MM.1S (cell line): Measurements from ENCODE around the gene MFAP3L.

Experiments used
- EZH2 ChIP-seq: fragments of 300-600 bp; sonication (generic); optimal IDR thresholded peaks from 2 replicates; pipeline ENCODE3; 2017; ENCODE audit warnings: low read depth, mild to moderate bottlenecking, antibody characterized with exemption, low read length, mixed read lengths
- EZH2phosphoT487 ChIP-seq: fragments of 300-600 bp; sonication (generic); IDR thresholded peaks from 2 replicates; pipeline ENCODE4 v1.6.1; 2018; ENCODE audit warnings: antibody characterized with exemption, low read length
- TF ChIP-seq, protein P1 (sequence below): fragments of 300-600 bp; sonication (generic); IDR thresholded peaks from 2 replicates; pipeline ENCODE4 v1.5.1; 2016; ENCODE audit warnings: antibody characterized with exemption, low read length, mixed read lengths

DNA sequence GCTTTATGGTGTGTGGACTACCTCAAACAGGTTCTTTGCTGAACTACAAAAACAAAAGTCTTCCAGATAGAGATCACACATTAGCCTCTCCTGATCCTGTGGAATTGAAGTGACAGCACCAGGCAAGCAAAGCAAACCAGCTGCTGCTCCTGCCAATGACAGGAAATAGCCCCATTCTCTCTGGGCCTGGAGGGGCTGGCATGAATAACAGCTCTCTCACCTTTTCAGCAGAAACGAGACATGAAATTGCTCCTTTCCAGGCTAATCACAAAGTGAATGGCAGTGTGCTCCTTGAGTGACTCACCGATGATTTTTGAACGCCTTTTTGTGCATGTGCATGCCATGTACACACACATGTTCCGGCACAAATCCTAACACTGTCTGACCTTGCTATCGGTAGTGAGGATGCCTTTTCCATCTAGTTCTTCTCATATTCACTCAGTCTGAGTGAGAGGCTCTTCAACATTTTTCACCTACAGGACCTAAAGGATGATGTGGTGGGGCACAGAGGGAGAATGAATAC, 24.4 kb downstream of the MFAP3L start:
- TF ChIP-seq, protein P1, sequence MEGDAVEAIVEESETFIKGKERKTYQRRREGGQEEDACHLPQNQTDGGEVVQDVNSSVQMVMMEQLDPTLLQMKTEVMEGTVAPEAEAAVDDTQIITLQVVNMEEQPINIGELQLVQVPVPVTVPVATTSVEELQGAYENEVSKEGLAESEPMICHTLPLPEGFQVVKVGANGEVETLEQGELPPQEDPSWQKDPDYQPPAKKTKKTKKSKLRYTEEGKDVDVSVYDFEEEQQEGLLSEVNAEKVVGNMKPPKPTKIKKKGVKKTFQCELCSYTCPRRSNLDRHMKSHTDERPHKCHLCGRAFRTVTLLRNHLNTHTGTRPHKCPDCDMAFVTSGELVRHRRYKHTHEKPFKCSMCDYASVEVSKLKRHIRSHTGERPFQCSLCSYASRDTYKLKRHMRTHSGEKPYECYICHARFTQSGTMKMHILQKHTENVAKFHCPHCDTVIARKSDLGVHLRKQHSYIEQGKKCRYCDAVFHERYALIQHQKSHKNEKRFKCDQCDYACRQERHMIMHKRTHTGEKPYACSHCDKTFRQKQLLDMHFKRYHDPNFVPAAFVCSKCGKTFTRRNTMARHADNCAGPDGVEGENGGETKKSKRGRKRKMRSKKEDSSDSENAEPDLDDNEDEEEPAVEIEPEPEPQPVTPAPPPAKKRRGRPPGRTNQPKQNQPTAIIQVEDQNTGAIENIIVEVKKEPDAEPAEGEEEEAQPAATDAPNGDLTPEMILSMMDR, result no peak
- no peak for TF ChIP-seq EZH2phosphoT487
- no peak for TF ChIP-seq EZH2
